Esophagus squamous epithelium (tissue), 5 donors: ENCODE measurements around the gene ZFR2. TPM values are rescaled to one million over a fixed set of nuclear protein-coding genes. Genes with fewer than 3 reads are reported as not detected.

ENCODE experiments used
- DNase-seq: peaks from one replicate; lab custom pipeline; 2025; lab: John Stamatoyannopoulos, UW
- H3K27ac ChIP-seq, 4 donors: fragments of 200-600 bp; sonication (generic); one replicate each; pipeline ENCODE4 v1.5.1; 2016 to 2019; ENCODE audit warnings: mild to moderate bottlenecking in 1 of 4
- H3K27me3 ChIP-seq, 4 donors: fragments of 200-600 bp; sonication (generic); 1 replicate in 3 of 4; 2 replicates in 1 of 4; pipeline versions ENCODE4 v1.5.1 to v1.6.0; 2017 to 2021; ENCODE audit warnings: antibody characterized with exemption in 1 of 4
- H3K36me3 ChIP-seq, 3 donors: fragments of 200-600 bp; sonication (generic); one replicate each; pipeline ENCODE4 v1.5.1; 2016 to 2019
- H3K4me1 ChIP-seq, 3 donors: fragments of 200-600 bp; sonication (generic); one replicate each; pipeline ENCODE4 v1.5.1; 2017 to 2019
- H3K4me3 ChIP-seq, 4 donors: fragments of 200-600 bp; sonication (generic); 1 replicate in 3 of 4; 2 replicates in 1 of 4; pipeline ENCODE4 v1.5.1; 2016 to 2019; ENCODE audit warnings: mild to moderate bottlenecking in 2 of 4, moderate library complexity in 1 of 4
- H3K9me3 ChIP-seq, 3 donors: fragments of 200-600 bp; sonication (generic); one replicate each; pipeline ENCODE4 v1.5.1; 2016 to 2019
- POLR2A ChIP-seq, 4 donors: fragments of 450-650 bp; IDR thresholded peaks; one replicate each; pipeline ENCODE4 v1.6.1; 2017; ENCODE audit warnings: antibody characterized with exemption in 4 of 4, mild to moderate bottlenecking in 4 of 4, moderate library complexity in 3 of 4
- WGBS, 2 donors: methylation state at CpG; one replicate each; pipeline ENCODE4 v1.1.5; 2018; 5-methylcytosine and 5-hydroxymethylcytosine counted together
- intact Hi-C: fragments of 100-400 bp; cut with DNase I; formaldehyde crosslinking; loops from one replicate; pipeline ENCODE4 v1.15.0; 2022
- total RNA-seq, 4 donors: library from RNA; depleted of rRNA; stranded (reverse); fragments of >200 nt; gene quantifications; one replicate each; pipeline ENCODE4 v1.1.0, GENCODE V29; 2016
- TF ChIP-seq, protein P1 (sequence below), 6 experiments: fragments of 450-650 bp in 4 of 6; fragments of 200-600 bp in 2 of 6; sonication (generic) in 2 of 6; IDR thresholded peaks; one replicate each; pipeline ENCODE4 v1.5.1; 2016 to 2019; ENCODE audit warnings: antibody characterized with exemption in 6 of 6, mild to moderate bottlenecking in 4 of 6, moderate library complexity in 4 of 6
- donor health status: DM: yes; HTN: yes; CAD: no.

The ZFR2 gene
- total RNA-seq, 4 donors from 2014 or later: not detected

DNA sequence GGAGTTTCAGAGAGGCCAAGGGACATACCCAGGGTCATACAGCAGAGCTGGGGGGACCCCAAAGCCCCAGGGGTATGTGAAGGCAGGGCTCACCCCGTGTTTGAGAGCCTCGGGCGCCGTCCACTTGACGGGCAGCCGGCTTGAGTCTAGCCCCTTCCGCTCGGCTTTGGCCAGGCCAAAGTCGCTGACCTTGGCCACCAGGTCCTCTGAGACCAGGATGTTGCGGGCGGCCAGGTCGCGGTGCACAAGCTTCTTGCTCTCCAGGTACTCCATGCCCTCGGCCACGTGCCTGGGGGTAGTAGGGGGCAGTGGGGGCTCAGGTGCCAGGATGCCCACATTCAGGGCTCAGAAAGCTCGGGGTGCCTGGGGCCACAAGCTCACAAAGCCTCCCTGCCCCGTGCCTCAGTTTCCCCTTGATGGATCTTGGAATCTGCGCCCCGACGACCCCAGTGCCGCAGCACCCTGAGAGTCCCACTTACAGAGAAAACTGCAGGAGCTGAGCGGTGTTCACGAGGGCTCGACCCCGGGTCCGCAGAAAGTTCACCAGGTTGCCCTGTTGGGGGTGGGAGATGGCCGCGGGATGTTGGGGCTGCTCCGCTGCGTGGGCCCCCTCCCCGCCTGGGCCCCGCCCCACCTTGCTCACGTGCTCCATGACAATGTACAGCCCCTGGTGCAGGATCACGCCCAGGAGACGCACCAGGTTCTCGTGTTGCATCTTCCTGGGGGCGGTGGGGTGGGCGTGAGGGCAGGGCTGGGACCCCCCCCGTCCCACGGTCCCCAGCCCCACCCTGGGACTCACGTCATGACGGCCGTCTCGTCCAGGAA, 89.7 kb downstream of the ZFR2 start:
- Histone ChIP-seq H3K9me3 (peaks cover 0 to 22% (median 14%) of the 10 kb centered on the region in 3 donors), H3K4me3 (no peak overlapping the region), H3K27me3 (peaks cover 0 to 36% (median 0%) of the 10 kb centered on the region in 4 donors), H3K36me3 (no peaks in the 10 kb centered on the region), H3K27ac (no peak overlapping the region), H3K4me1 (no peaks in the 10 kb centered on the region)
- no peak for TF ChIP-seq POLR2A (IDR thresholded peaks at IDR 0.05)
- TF ChIP-seq, protein P1, sequence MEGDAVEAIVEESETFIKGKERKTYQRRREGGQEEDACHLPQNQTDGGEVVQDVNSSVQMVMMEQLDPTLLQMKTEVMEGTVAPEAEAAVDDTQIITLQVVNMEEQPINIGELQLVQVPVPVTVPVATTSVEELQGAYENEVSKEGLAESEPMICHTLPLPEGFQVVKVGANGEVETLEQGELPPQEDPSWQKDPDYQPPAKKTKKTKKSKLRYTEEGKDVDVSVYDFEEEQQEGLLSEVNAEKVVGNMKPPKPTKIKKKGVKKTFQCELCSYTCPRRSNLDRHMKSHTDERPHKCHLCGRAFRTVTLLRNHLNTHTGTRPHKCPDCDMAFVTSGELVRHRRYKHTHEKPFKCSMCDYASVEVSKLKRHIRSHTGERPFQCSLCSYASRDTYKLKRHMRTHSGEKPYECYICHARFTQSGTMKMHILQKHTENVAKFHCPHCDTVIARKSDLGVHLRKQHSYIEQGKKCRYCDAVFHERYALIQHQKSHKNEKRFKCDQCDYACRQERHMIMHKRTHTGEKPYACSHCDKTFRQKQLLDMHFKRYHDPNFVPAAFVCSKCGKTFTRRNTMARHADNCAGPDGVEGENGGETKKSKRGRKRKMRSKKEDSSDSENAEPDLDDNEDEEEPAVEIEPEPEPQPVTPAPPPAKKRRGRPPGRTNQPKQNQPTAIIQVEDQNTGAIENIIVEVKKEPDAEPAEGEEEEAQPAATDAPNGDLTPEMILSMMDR (IDR thresholded peaks at IDR 0.05): no peak
- DNase-seq: no peak
- WGBS, 2 donors: 52 to 60% methylated on average over 2 to 5 of the region's 44 CpGs
- intact Hi-C loops: no loop called here

DNA sequence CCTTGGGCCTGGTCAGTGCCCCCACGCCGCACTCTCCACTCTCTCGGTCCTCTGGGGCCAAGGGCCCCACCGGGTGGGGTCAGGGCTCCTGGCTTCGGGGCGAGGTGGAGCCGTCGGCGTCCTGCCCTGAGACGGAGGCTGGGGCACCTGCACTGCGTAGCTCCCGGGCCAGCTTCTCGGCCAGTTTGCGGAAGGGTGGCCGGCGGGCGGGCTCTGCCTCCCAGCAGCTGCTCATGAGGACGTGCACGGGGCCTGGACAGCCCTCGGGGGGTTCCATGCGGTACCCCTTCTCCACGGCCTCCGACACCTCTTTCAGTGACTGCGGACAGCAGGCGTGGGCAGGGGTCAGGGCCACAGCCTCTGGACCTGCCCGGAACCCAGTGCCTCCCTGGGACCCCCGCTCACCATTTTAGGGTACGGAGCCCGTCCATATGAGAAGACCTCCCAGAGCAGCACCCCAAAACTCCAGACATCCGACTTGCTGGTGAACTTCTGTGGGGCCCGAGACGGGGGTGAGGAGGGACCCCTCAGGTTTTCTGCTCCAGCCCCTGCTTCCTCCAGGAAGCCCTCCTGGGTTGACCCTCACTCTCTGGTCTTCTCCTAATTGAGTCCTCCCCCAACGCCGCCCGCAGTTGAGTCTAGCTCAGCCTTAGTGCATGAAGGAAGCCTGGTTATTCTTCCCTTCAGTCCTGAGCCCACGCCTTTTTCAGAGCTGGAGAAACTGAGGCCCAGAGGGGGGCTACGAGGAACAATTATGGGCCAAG, 90.6 kb downstream of the ZFR2 start:
- peaks cover 0 to 22% (median 14%) of the 10 kb centered on the region in 3 donors for H3K9me3 ChIP-seq
- H3K4me1 ChIP-seq: no peaks in the 10 kb centered on the region
- intact Hi-C loops: no loop called here
- TF ChIP-seq, protein P1 (IDR thresholded peaks at IDR 0.05): no peak
- no peak for TF ChIP-seq POLR2A (IDR thresholded peaks at IDR 0.05)
- H3K27me3 ChIP-seq: peaks cover 0 to 28% (median 0%) of the 10 kb centered on the region in 4 donors
- no peaks in the 10 kb centered on the region for H3K36me3 ChIP-seq
- no peak overlapping the region for H3K4me3 ChIP-seq
- WGBS, 2 donors: 72 to 90% methylated on average over 4 to 10 of the region's 37 CpGs
- no peak for DNase-seq
- H3K27ac ChIP-seq: no peak overlapping the region

DNA sequence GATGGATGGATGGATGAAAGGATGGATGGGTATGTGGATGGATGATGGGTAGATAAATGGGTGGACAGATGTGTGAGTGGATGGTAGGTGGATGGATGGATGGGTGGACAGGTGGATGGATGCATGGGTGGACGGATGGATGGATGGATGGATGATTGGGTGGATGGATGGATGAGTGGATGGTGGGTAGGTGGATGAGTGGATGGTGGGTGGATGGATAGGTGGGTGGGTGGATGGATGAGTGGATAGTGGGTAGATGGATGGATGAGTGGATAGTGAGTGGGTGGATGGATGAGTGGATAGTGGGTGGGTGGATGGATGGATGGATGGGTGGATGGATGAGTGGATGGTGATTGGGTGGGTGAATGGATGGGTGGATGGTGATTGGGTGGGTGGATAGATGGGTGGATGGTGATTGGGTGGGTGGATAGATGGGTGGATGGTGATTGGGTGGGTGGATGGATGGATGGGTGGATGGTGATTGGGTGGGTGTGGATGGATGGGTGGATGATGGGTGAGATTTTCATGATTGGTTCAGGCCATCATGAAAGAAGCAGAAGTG, 92.3 kb downstream of the ZFR2 start:
- Histone ChIP-seq H3K4me1 (peaks cover 0 to 5% (median 0%) of the 10 kb centered on the region in 3 donors), H3K36me3 (no peaks in the 10 kb centered on the region), H3K27me3 (peaks cover 0 to 17% (median 0%) of the 10 kb centered on the region in 4 donors), H3K9me3 (peaks cover 0 to 9% (median 7%) of the 10 kb centered on the region in 3 donors), H3K27ac (no peak overlapping the region), H3K4me3 (no peak overlapping the region)
- DNase-seq: no peak
- no peak for TF ChIP-seq POLR2A (IDR thresholded peaks at IDR 0.05)
- TF ChIP-seq, protein P1 (IDR thresholded peaks at IDR 0.05): no peak
- 68 to 100% methylated on average over 1 of the region's 1 CpG for WGBS, 2 donors
- intact Hi-C loops: no loop called here

DNA sequence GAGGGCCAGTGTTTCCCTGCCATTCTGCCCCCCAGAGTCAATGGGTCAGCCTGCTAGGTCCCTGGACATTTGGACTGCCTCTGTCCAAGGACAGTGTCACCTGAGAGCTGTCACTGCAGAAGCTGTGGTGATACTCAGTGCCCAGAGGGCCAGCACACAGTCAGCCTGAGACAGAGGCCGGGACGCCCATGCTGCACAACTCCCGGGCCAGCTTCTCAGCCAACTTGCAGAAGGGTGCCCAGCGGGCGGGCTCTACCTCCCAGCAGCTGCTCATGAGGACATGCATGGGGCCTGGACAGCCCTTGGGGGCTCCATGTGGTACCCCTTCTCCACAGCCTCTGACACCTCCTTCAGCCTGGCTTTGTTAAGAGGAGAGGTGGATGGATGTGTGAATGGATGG, 93.0 kb downstream of the ZFR2 start:
- no peak overlapping the region for H3K4me3 ChIP-seq
- intact Hi-C loops: no loop called here
- H3K27me3 ChIP-seq: peaks cover 0 to 20% (median 0%) of the 10 kb centered on the region in 4 donors
- DNase-seq: no peak
- H3K36me3 ChIP-seq: no peaks in the 10 kb centered on the region
- 93% methylated on average over 3 of the region's 5 CpGs; no CpG with 5 or more reads in 1 of the 2 donors for WGBS, 2 donors
- H3K27ac ChIP-seq: no peak overlapping the region
- H3K9me3 ChIP-seq: peaks cover 0 to 2% (median 0%) of the 10 kb centered on the region in 3 donors
- H3K4me1 ChIP-seq: peaks cover 0 to 5% (median 0%) of the 10 kb centered on the region in 3 donors
- TF ChIP-seq, protein P1 (IDR thresholded peaks at IDR 0.05): no peak
- no peak for TF ChIP-seq POLR2A (IDR thresholded peaks at IDR 0.05)
